ENCODE measurements around the gene FAM78B.

Gene FAM78B

GRCh38 chr1:166082601-166083000 is 84.2 kb downstream of the FAM78B start:
- TF ChIP-seq CTCF (IDR thresholded peaks at IDR 0.05), result no peak

GRCh38 chr1:166080967-166081870 is 85.6 kb downstream of the FAM78B start:
- TF ChIP-seq CTCF (IDR thresholded peaks at IDR 0.05), result no peak

GRCh38 chr1:166080277-166080966 is 86.4 kb downstream of the FAM78B start:
- TF ChIP-seq CTCF (IDR thresholded peaks at IDR 0.05), result no peak

GRCh38 chr1:166079276-166079675 is 87.5 kb downstream of the FAM78B start:
- no peak for TF ChIP-seq CTCF (IDR thresholded peaks at IDR 0.05)

- no peak for TF ChIP-seq CTCF (IDR thresholded peaks at IDR 0.05)
Measured at GRCh38 chr1:166073489-166073888, 93.3 kb downstream of the FAM78B start.

GRCh38 chr1:166069390-166069789 is 97.4 kb downstream of the FAM78B start:
- no peak for TF ChIP-seq CTCF (IDR thresholded peaks at IDR 0.05)

GRCh38 chr1:166066107-166066506 is 100.7 kb downstream of the FAM78B start:
- TF ChIP-seq CTCF (IDR thresholded peaks at IDR 0.05), result no peak

Data from LNCAP (cell line).